ENCODE results near the gene DAG1. TPM values are rescaled to one million over a fixed set of nuclear protein-coding genes. Genes with fewer than 3 reads are reported as not detected.

DAG1 gene
- polyA plus RNA-seq, 1 of the 3 experiments (the other 2 are of a cell fraction): 54.4 TPM

- H3K9ac ChIP-seq: no peak overlapping the region
- H3K9me3 ChIP-seq: no peaks in the 10 kb centered on the region
- WGBS (ENCODE audit: low lambda C conversion rate): 86% methylated on average over 1 of the region's 2 CpGs
- no peaks in the 10 kb centered on the region for H4K20me1 ChIP-seq (ENCODE audit: insufficient read depth)
- no peaks in the 10 kb centered on the region for H3F3A ChIP-seq (replicated peaks; ENCODE audit: insufficient read depth)
- peaks cover 0 to 4% of the 10 kb centered on the region in 2 experiments; a peak in 1 of 4 replicates for H3K4me1 ChIP-seq (ENCODE audit: control insufficient read depth in 1 of 2, insufficient read depth in 2 of 2, low read depth in 1 of 2, low read length in 1 of 2)
- POLR2A ChIA-PET: no interaction called here
- H3K27me3 ChIP-seq (ENCODE audit: insufficient read depth): no peaks in the 10 kb centered on the region
- TF ChIP-seq NFIC (IDR thresholded peaks at IDR 0.05; ENCODE audit: borderline replicate concordance) (no peak), EZH2phosphoT487 (IDR thresholded peaks at IDR 0.05; ENCODE audit: borderline replicate concordance, low read depth) (no peak), FOXM1 (IDR thresholded peaks at IDR 0.05; ENCODE audit: low read depth) (no peak), USF1 (IDR thresholded peaks at IDR 0.05; ENCODE audit: borderline replicate concordance, low read depth) (no peak), YY1 (IDR thresholded peaks at IDR 0.05; ENCODE audit: low read depth) (no peak), ZBTB33 (IDR thresholded peaks at IDR 0.05; ENCODE audit: borderline replicate concordance, low read depth) (no peak), MXI1 (IDR thresholded peaks at IDR 0.05; ENCODE audit: low read depth, low read length) (no peak), IRF3 (IDR thresholded peaks at IDR 0.05; ENCODE audit: low read depth, low read length) (no peak), MAX (IDR thresholded peaks at IDR 0.05; ENCODE audit: low read depth) (no peak), CHD2 (IDR thresholded peaks at IDR 0.05; ENCODE audit: low read length, partially characterized antibody) (no peak), FOXJ3 (CRISPR knock-in tag; IDR thresholded peaks at IDR 0.05) (no peak), RXRA (IDR thresholded peaks at IDR 0.05; ENCODE audit: borderline replicate concordance, low read depth) (no peak), SMC3 (IDR thresholded peaks at IDR 0.05; ENCODE audit: low read depth, low read length) (no peak), TCF12 (IDR thresholded peaks at IDR 0.05) (no peak), PBX3 (IDR thresholded peaks at IDR 0.05) (no peak), RAD21 (IDR thresholded peaks at IDR 0.05; ENCODE audit: low read length) (no peak), ELF1 (IDR thresholded peaks at IDR 0.05) (no peak), TEAD4 (IDR thresholded peaks at IDR 0.05; ENCODE audit: borderline replicate concordance, insufficient read depth) (no peak), POLR2AphosphoS5 (IDR thresholded peaks at IDR 0.05; ENCODE audit: low read depth, low read length) (no peak), CTCF (IDR thresholded peaks at IDR 0.05) (no peak)
- no peaks in the 10 kb centered on the region for H3K9me2 ChIP-seq
- no peak overlapping the region for H3K4me3 ChIP-seq (ENCODE audit: low read depth in 2 of 2, low read length in 1 of 2)
- no peak overlapping the region; a peak in 1 of 4 replicates for H3K27ac ChIP-seq (ENCODE audit: low read depth in 2 of 2, low read length in 1 of 2)
- H3K4me2 ChIP-seq: no peak overlapping the region
- H3K79me2 ChIP-seq (ENCODE audit: insufficient read depth): 0 out of 2 replicates have a peak, but pooled peaks cover 7% of the 10 kb centered on the region
- no peak overlapping the region for H2AFZ ChIP-seq (ENCODE audit: low read depth)
- H3K36me3 ChIP-seq (replicated peaks in 1 of 2; ENCODE audit: control insufficient read depth in 1 of 2, insufficient read depth in 2 of 2, low read length in 1 of 2): peaks cover 11 to 13% of the 10 kb centered on the region in 2 experiments
- CTCF ChIA-PET: interaction anchor here (2.4 kb wide), 1 partner anchor 19 kb away, joined by 16 read pairs; no protein-coding TSS in a partner anchor
- DNase-seq: no peak
Observed at GRCh38 chr3:49519916-49520385, 49.9 kb downstream of the DAG1 start.

All from SK-N-SH (cell line).